Smooth muscle cell (in vitro differentiated cells): ENCODE measurements around the gene PDHA2. TPM values are rescaled to one million over a fixed set of nuclear protein-coding genes. Genes with fewer than 3 reads are reported as not detected.

ENCODE experiments used
- DNase-seq: peaks from one replicate; lab custom pipeline; 2025; ENCODE audit not compliant: unreplicated experiment; lab: John Stamatoyannopoulos, UW
- H2AFZ ChIP-seq: fragments of 200-600 bp; sonication (generic); 2 replicates; pipeline ENCODE4 v1.6.0; 2016; ENCODE audit warnings: antibody characterized with exemption, low read depth, mild to moderate bottlenecking
- H3F3A ChIP-seq: fragments of 200-600 bp; sonication (generic); 2 replicates; pipeline ENCODE4 v1.6.0; 2017; ENCODE audit warnings: antibody characterized with exemption, low read depth
- H3K27ac ChIP-seq: fragments of 200-600 bp; sonication (generic); 2 replicates; pipeline ENCODE4 v1.5.1; 2016; ENCODE audit warnings: low read depth, mild to moderate bottlenecking
- H3K27me3 ChIP-seq: fragments of 200-600 bp; sonication (generic); 2 replicates; pipeline ENCODE4 v1.6.1; 2016; ENCODE audit warnings: low read depth, mild to moderate bottlenecking
- H3K36me3 ChIP-seq: fragments of 200-600 bp; sonication (generic); 2 replicates; pipeline ENCODE4 v1.5.1; 2016; ENCODE audit warnings: low read depth
- H3K4me1 ChIP-seq: fragments of 200-600 bp; sonication (generic); 2 replicates; pipeline ENCODE4 v1.5.1; 2016; ENCODE audit warnings: low read depth
- H3K4me2 ChIP-seq: fragments of 200-600 bp; sonication (generic); 2 replicates; pipeline ENCODE4 v1.6.0; 2016; ENCODE audit warnings: mild to moderate bottlenecking
- H3K4me3 ChIP-seq: fragments of 200-600 bp; sonication (generic); 2 replicates; pipeline ENCODE4 v1.5.1; 2016; ENCODE audit warnings: mild to moderate bottlenecking
- H3K79me2 ChIP-seq: fragments of 200-600 bp; sonication (generic); 2 replicates; pipeline ENCODE4 v1.6.0; 2016; ENCODE audit warnings: low read depth, mild to moderate bottlenecking
- H3K9ac ChIP-seq: fragments of 200-600 bp; sonication (generic); 2 replicates; pipeline ENCODE4 v1.6.0; 2016; ENCODE audit warnings: low read depth
- H3K9me3 ChIP-seq: fragments of 200-600 bp; sonication (generic); replicated peaks from 2 replicates; pipeline ENCODE4 v1.5.1; 2016; ENCODE audit warnings: low read depth
- H4K20me1 ChIP-seq: fragments of 200-600 bp; sonication (generic); 2 replicates; pipeline ENCODE4 v1.6.0; 2016; ENCODE audit warnings: low read depth
- CTCF ChIP-seq: fragments of 200-600 bp; sonication (generic); IDR thresholded peaks from 2 replicates; pipeline ENCODE4 v1.5.1; 2017; ENCODE audit warnings: borderline replicate concordance, mild to moderate bottlenecking, antibody characterized with exemption; ENCODE audit not compliant: insufficient read depth, poor library complexity, severe bottlenecking
- WGBS: methylation state at CpG from one replicate; pipeline ENCODE4 v1.1.7; 2016; ENCODE audit warnings: low lambda C conversion rate; 5-methylcytosine and 5-hydroxymethylcytosine counted together
- polyA plus RNA-seq: library from polyadenylated mRNA; unstranded; fragments of >200 nt; fragmentation: Nextera tagmentation; extraction: Ambion mirVana; gene quantifications from 2 replicates; pipeline ENCODE4 v1.2.1, GENCODE V29; 2016
- total RNA-seq: library from RNA; depleted of rRNA; stranded (reverse); fragments of >200 nt; gene quantifications from 2 replicates; pipeline ENCODE4 v1.2.3, GENCODE V29; 2014

Gene PDHA2
- total RNA-seq (not detected in 2 replicates), polyA plus RNA-seq (not detected in 2 replicates)

- WGBS = 93% methylated on average over 22 of the region's 22 CpGs
- Histone ChIP-seq H4K20me1 (no peaks in the 10 kb centered on the region), H3K36me3 (no peaks in the 10 kb centered on the region), H3K4me3 (no peak within 1 kb of the TSS), H3K79me2 (no peaks in the 10 kb centered on the region), H3K9me3 (no peaks in the 10 kb centered on the region), H3K9ac (no peak within 1 kb of the TSS), H3K4me2 (no peak within 1 kb of the TSS), H3K4me1 (no peaks in the 10 kb centered on the region), H3K27ac (no peak within 1 kb of the TSS), H2AFZ (no peak within 1 kb of the TSS), H3K27me3 (no peaks in the 10 kb centered on the region), H3F3A (no peaks in the 10 kb centered on the region)
- no peak for DNase-seq
- TF ChIP-seq CTCF = no peak
These were observed at the start of gene PDHA2 for GRCh38 chr4:95839891-95840290. TSS of gene PDHA2 (plus strand) at chr4:95840093. CDS start at chr4:95840151, 58 bp downstream.

DNA sequence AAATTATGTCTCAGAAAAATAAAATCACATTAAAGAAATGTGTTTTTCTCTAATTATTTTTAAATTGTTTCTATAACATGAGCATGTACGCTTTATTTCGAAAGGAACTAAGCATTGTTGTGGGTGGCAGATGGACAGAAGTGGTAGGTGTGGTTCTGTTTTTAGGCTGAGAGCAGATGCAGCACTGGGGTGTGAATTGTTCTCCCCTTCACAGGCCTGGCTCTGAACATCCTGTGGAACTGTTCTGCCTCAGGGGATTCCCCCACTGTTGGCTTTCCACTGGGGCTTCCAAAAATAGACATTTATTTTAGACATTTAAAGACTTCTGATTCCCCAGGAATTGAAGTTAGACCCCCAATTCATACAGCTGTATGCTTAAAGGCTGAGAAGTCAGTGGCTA lies 41.9 kb upstream of the PDHA2 start:
- TF ChIP-seq CTCF = no peak
- H2AFZ ChIP-seq = no peak overlapping the region
- no peaks in the 10 kb centered on the region for H3K27me3 ChIP-seq
- no peak for DNase-seq
- no peak overlapping the region for H3K4me2 ChIP-seq
- no peaks in the 10 kb centered on the region for H3F3A ChIP-seq
- H3K9ac ChIP-seq = no peak overlapping the region
- H3K27ac ChIP-seq = no peak overlapping the region
- no peaks in the 10 kb centered on the region for H3K4me1 ChIP-seq
- no peaks in the 10 kb centered on the region for H3K36me3 ChIP-seq
- 93% methylated on average over 2 of the region's 2 CpGs for WGBS
- no peaks in the 10 kb centered on the region for H3K9me3 ChIP-seq
- H3K4me3 ChIP-seq = no peak overlapping the region
- H4K20me1 ChIP-seq = no peaks in the 10 kb centered on the region
- no peaks in the 10 kb centered on the region for H3K79me2 ChIP-seq

- no peaks in the 10 kb centered on the region for H3K36me3 ChIP-seq
- no peak for TF ChIP-seq CTCF
- H3K4me2 ChIP-seq = no peak overlapping the region
- no peak overlapping the region for H3K4me3 ChIP-seq
- H3F3A ChIP-seq = no peaks in the 10 kb centered on the region
- no peaks in the 10 kb centered on the region for H3K27me3 ChIP-seq
- H4K20me1 ChIP-seq = no peaks in the 10 kb centered on the region
- no peak overlapping the region for H3K9ac ChIP-seq
- DNase-seq = no peak
- H3K79me2 ChIP-seq = no peaks in the 10 kb centered on the region
- H3K4me1 ChIP-seq = no peaks in the 10 kb centered on the region
- H3K9me3 ChIP-seq = no peaks in the 10 kb centered on the region
- H2AFZ ChIP-seq = no peak overlapping the region
- 82% methylated on average over 3 of the region's 3 CpGs for WGBS
- no peak overlapping the region for H3K27ac ChIP-seq
These were observed 41.2 kb upstream of the PDHA2 start for GRCh38 chr4:95798727-95799126.

DNA sequence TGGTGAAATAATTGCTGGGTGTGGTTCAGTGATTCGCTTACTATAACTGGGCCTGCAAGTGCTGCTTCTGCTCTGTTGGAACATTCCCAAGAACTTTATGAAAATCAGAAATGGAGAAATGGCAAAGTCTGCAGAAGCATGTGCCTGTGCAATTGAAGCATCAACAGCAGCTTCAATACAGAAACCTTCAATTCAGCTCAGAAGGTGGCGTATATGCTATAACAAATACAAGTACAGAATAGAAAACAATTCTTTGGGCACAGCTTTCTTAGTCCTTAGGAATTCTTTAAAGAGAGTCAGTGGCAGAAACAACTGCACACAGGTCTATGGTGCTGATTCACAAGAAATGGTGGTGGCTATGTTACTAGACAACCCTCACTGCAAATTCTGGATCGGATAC lies 18.0 kb upstream of the PDHA2 start:
- H3K4me1 ChIP-seq = no peaks in the 10 kb centered on the region
- H3K4me2 ChIP-seq = no peak overlapping the region
- H4K20me1 ChIP-seq = no peaks in the 10 kb centered on the region
- H3K79me2 ChIP-seq = no peaks in the 10 kb centered on the region
- no peak for DNase-seq
- no peaks in the 10 kb centered on the region for H3K36me3 ChIP-seq
- no peak overlapping the region for H3K27ac ChIP-seq
- no peak overlapping the region for H3K4me3 ChIP-seq
- H3F3A ChIP-seq = no peaks in the 10 kb centered on the region
- H3K9ac ChIP-seq = no peak overlapping the region
- H3K9me3 ChIP-seq = no peaks in the 10 kb centered on the region
- 90% methylated on average over 3 of the region's 3 CpGs for WGBS
- no peak overlapping the region for H2AFZ ChIP-seq
- TF ChIP-seq CTCF = no peak
- no peaks in the 10 kb centered on the region for H3K27me3 ChIP-seq
